ENCODE measurements around the gene ARHGAP24. TPM values are rescaled to one million over a fixed set of nuclear protein-coding genes. Genes with fewer than 3 reads are reported as not detected.

ARHGAP24 gene
- total RNA-seq, 1 experiment from 2014 or later, result 17.4 TPM

- intact Hi-C loops (cut with micrococcal nuclease; ENCODE audit: unreplicated experiment), result no loop called here
- BruUV-seq (replicated peaks), result no TSS peak
- Histone ChIP-seq H3K36me3 (ENCODE audit: control insufficient read depth, insufficient read depth, low read length) (no peaks in the 10 kb centered on the region), H3K27me3 (ENCODE audit: control insufficient read depth, insufficient read depth, low read length) (no peaks in the 10 kb centered on the region), H3K9me3 (ENCODE audit: control insufficient read depth, insufficient read depth, low read depth, low read length) (no peaks in the 10 kb centered on the region), H3K4me1 (ENCODE audit: control insufficient read depth, insufficient read depth, low read length) (no peaks in the 10 kb centered on the region; the same call in 1 of the 2 replicates), H3K4me3 (ENCODE audit: low read depth in 2 of 2, low read length in 2 of 2) (no peak overlapping the region), H3K27ac (ENCODE audit: low read length) (no peak overlapping the region)
- POLR2A ChIA-PET, result no interaction called here
- TF ChIP-seq TCF7L2 (IDR thresholded peaks at IDR 0.05; ENCODE audit: low read depth, low read length) (no peak), POLR2AphosphoS5 (IDR thresholded peaks at IDR 0.05; ENCODE audit: low read depth, low read length) (no peak), CTCF (IDR thresholded peaks at IDR 0.05) (no peak), SIN3A (IDR thresholded peaks at IDR 0.05; ENCODE audit: borderline replicate concordance, insufficient read depth, low read depth, low read length) (no peak), REST (IDR thresholded peaks at IDR 0.05; ENCODE audit: insufficient read depth in 1 of 2, low read depth in 2 of 2, low read length in 1 of 2) (no peak)
- CTCF ChIA-PET, result no interaction called here
- ATAC-seq, result no peak
- no peak for DNase-seq (ENCODE audit: low read depth, low spot score)
- in situ Hi-C loops (cut with HindIII; ENCODE audit: low pct_unique_long_range_greater_than_20kb, low sequenced_read_pairs), result no loop called here
Measured at GRCh38 chr4:85946821-85947220, 471.9 kb downstream of the ARHGAP24 start.

GRCh38 chr4:85951099-85951498 lies 476.1 kb downstream of the ARHGAP24 start:
- H3K4me3 ChIP-seq (ENCODE audit: low read depth in 2 of 2, low read length in 2 of 2), result no peak overlapping the region
- in situ Hi-C loops (cut with HindIII; ENCODE audit: low pct_unique_long_range_greater_than_20kb, low sequenced_read_pairs), result no loop called here
- ATAC-seq, result no peak
- DNase-seq (ENCODE audit: low read depth, low spot score), result no peak
- intact Hi-C loops (cut with micrococcal nuclease; ENCODE audit: unreplicated experiment), result no loop called here
- H3K9me3 ChIP-seq (ENCODE audit: control insufficient read depth, insufficient read depth, low read depth, low read length), result no peaks in the 10 kb centered on the region
- BruUV-seq (replicated peaks), result no TSS peak
- H3K4me1 ChIP-seq (ENCODE audit: control insufficient read depth, insufficient read depth, low read length), result peaks cover 23% of the 10 kb centered on the region
- no peaks in the 10 kb centered on the region for H3K27me3 ChIP-seq (ENCODE audit: control insufficient read depth, insufficient read depth, low read length)
- ChIA-PET POLR2A (no interaction called here), CTCF (no interaction called here)
- no peak overlapping the region for H3K27ac ChIP-seq (ENCODE audit: low read length)
- TF ChIP-seq TCF7L2 (IDR thresholded peaks at IDR 0.05; ENCODE audit: low read depth, low read length) (no peak), POLR2AphosphoS5 (IDR thresholded peaks at IDR 0.05; ENCODE audit: low read depth, low read length) (no peak)
- H3K36me3 ChIP-seq (ENCODE audit: control insufficient read depth, insufficient read depth, low read length), result no peaks in the 10 kb centered on the region

GRCh38 chr4:85952528-85952927 lies 477.6 kb downstream of the ARHGAP24 start:
- H3K27ac ChIP-seq (ENCODE audit: low read length), result peak overlapping the region; percentile 69
- H3K27me3 ChIP-seq (ENCODE audit: control insufficient read depth, insufficient read depth, low read length), result no peaks in the 10 kb centered on the region
- no peaks in the 10 kb centered on the region for H3K9me3 ChIP-seq (ENCODE audit: control insufficient read depth, insufficient read depth, low read depth, low read length)
- intact Hi-C loops (cut with micrococcal nuclease; ENCODE audit: unreplicated experiment) (no loop called here), in situ Hi-C loops (cut with HindIII; ENCODE audit: low pct_unique_long_range_greater_than_20kb, low sequenced_read_pairs) (no loop called here)
- ATAC-seq, result peak; percentile 47; the same call in 1 of the 2 replicates
- H3K4me1 ChIP-seq (ENCODE audit: control insufficient read depth, insufficient read depth, low read length), result peaks cover 23% of the 10 kb centered on the region
- TF ChIP-seq CTCF (IDR thresholded peaks at IDR 0.05) (no peak), SIN3A (IDR thresholded peaks at IDR 0.05; ENCODE audit: borderline replicate concordance, insufficient read depth, low read depth, low read length) (no peak), POLR2AphosphoS5 (IDR thresholded peaks at IDR 0.05; ENCODE audit: low read depth, low read length) (no peak), TCF7L2 (IDR thresholded peaks at IDR 0.05; ENCODE audit: low read depth, low read length) (no peak), REST (IDR thresholded peaks at IDR 0.05; ENCODE audit: insufficient read depth in 1 of 2, low read depth in 2 of 2, low read length in 1 of 2) (no peak)
- no peaks in the 10 kb centered on the region for H3K36me3 ChIP-seq (ENCODE audit: control insufficient read depth, insufficient read depth, low read length)
- H3K4me3 ChIP-seq (ENCODE audit: low read depth in 2 of 2, low read length in 2 of 2), result no peak overlapping the region
- no peak for DNase-seq (ENCODE audit: low read depth, low spot score)
- ChIA-PET POLR2A (no interaction called here), CTCF (no interaction called here)
- no TSS peak for BruUV-seq (replicated peaks)
